HG02852 (cell line): ENCODE data around the gene PRG2.
"Not testable (repeated sequence)": the region's sequence is repeated elsewhere in the genome, so short reads cannot be mapped to it uniquely, and the experiment has no call there.

Experiments used
- ATAC-seq: cut with Tn5 transposase; IDR thresholded peaks from one replicate; pipeline ENCODE4 v1.9.1; 2021; ENCODE audit warnings: mild to moderate bottlenecking, moderate library complexity; ENCODE audit not compliant: unreplicated experiment

PRG2 gene

GRCh38 chr11:57421066-57421465, 30.6 kb upstream of the PRG2 start:
- ATAC-seq: no peak

- no peak for ATAC-seq
Measured at GRCh38 chr11:57419146-57419545, 28.7 kb upstream of the PRG2 start.

GRCh38 chr11:57418131-57418530, 27.7 kb upstream of the PRG2 start:
- ATAC-seq: no peak

- no peak for ATAC-seq
Measured at GRCh38 chr11:57417056-57417455, 26.6 kb upstream of the PRG2 start.

GRCh38 chr11:57416436-57416835, 26.0 kb upstream of the PRG2 start:
- ATAC-seq: no peak

- ATAC-seq: no peak
Measured at GRCh38 chr11:57414612-57415212, 24.3 kb upstream of the PRG2 start.

GRCh38 chr11:57413681-57414080, 23.2 kb upstream of the PRG2 start:
- no peak for ATAC-seq

GRCh38 chr11:57410287-57410686, 19.8 kb upstream of the PRG2 start:
- no peak for ATAC-seq

GRCh38 chr11:57409321-57410100, 19.1 kb upstream of the PRG2 start:
- no peak for ATAC-seq

GRCh38 chr11:57408771-57409170, 18.3 kb upstream of the PRG2 start:
- ATAC-seq: no peak

GRCh38 chr11:57407941-57408475, 17.6 kb upstream of the PRG2 start:
- no peak for ATAC-seq

- no peak for ATAC-seq
Measured at GRCh38 chr11:57407010-57407920, 16.8 kb upstream of the PRG2 start.

- peak; percentile 78 for ATAC-seq
Measured at GRCh38 chr11:57406337-57406904, 16.0 kb upstream of the PRG2 start.

GRCh38 chr11:57405271-57405860, 14.9 kb upstream of the PRG2 start:
- ATAC-seq: no peak

GRCh38 chr11:57403802-57404147, 13.3 kb upstream of the PRG2 start:
- ATAC-seq: no peak

GRCh38 chr11:57403003-57403801, 12.8 kb upstream of the PRG2 start:
- not testable (repeated sequence) for ATAC-seq

GRCh38 chr11:57402188-57403002, 11.9 kb upstream of the PRG2 start:
- ATAC-seq: no peak

GRCh38 chr11:57399972-57400578, 9.6 kb upstream of the PRG2 start:
- ATAC-seq: no peak

GRCh38 chr11:57399221-57399620, 8.8 kb upstream of the PRG2 start:
- no peak for ATAC-seq
